ACC112 (cell line): ENCODE results near the gene EVA1A.

Experiments used
- H2AFZ ChIP-seq: fragments of 200-600 bp; sonication (generic); one replicate; pipeline ENCODE4 v1.6.0; 2017; ENCODE audit warnings: antibody characterized with exemption, low read length; ENCODE audit not compliant: unreplicated experiment
- H3K27ac ChIP-seq: fragments of 200-600 bp; sonication (generic); 2 replicates; pipeline ENCODE4 v1.5.1; 2014; ENCODE audit warnings: low read depth, mild to moderate bottlenecking, antibody characterized with exemption, low read length, moderate library complexity
- H3K27me3 ChIP-seq: fragments of 200-600 bp; sonication (generic); 2 replicates; pipeline ENCODE4 v1.6.1; 2014; ENCODE audit warnings: mild to moderate bottlenecking, antibody characterized with exemption, low read length, moderate library complexity, mixed read lengths; ENCODE audit not compliant: insufficient read depth
- H3K36me3 ChIP-seq: fragments of 200-600 bp; sonication (generic); 2 replicates; pipeline ENCODE4 v1.6.1; 2016; ENCODE audit warnings: mild to moderate bottlenecking, antibody characterized with exemption, low read length, moderate library complexity, mixed read lengths; ENCODE audit not compliant: insufficient read depth
- H3K4me1 ChIP-seq: fragments of 200-600 bp; sonication (generic); one replicate; pipeline ENCODE4 v1.6.1; 2016; ENCODE audit warnings: low read length, mixed read lengths; ENCODE audit not compliant: insufficient read depth, unreplicated experiment, control insufficient read depth
- H3K4me3 ChIP-seq: fragments of 200-600 bp; sonication (generic); 2 replicates; pipeline ENCODE4 v1.5.1; 2014; ENCODE audit warnings: mild to moderate bottlenecking, low read depth, low read length
- H3K79me2 ChIP-seq: fragments of 200-600 bp; sonication (generic); one replicate; pipeline ENCODE4 v1.6.0; 2016; ENCODE audit warnings: low read length; ENCODE audit not compliant: control insufficient read depth, unreplicated experiment, insufficient read depth

The EVA1A gene

GRCh38 chr2:75516378-75517360, 44.1 kb downstream of the EVA1A start:
- H2AFZ ChIP-seq, result no peak overlapping the region
- peaks cover 37% of the 10 kb centered on the region for H3K36me3 ChIP-seq
- H3K27me3 ChIP-seq, result no peaks in the 10 kb centered on the region
- H3K4me1 ChIP-seq, result no peaks in the 10 kb centered on the region
- no peak overlapping the region for H3K27ac ChIP-seq
- H3K4me3 ChIP-seq, result no peak overlapping the region
- peaks cover 3% of the 10 kb centered on the region for H3K79me2 ChIP-seq

DNA sequence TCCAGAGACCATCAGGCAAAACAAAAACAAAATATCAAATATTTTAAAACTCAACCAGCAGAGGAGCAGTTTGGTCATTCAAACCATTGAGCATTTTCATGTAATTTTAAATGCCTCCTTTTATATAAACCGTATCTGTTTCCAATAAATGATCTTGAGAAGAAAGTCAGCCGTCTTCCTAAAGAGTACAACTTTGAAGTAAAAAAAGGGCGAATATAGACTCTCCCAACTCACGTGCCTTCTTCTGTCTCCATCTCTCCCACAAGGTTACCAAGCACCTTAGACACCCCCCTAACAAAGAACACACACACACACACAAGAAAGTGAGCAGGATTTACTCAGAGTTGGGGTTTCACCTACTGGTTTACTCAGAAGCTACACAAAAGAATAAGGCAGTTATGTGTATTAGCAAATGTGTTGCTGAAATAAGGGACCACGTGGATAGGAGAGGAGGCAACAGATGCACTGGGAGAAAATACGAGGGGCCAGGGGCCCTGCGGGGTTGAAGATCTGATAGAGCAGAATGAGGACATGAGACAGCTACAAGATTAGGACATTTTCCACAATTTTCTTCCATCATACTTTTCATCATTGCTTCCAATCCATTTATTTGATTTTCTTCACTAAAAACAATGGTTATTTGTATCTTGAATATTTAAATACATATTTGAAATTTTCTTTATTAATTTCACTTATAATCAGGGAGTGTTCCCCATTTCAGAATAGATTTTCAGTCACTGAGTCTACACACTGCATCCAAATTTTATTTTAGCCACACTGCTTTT, 45.0 kb downstream of the EVA1A start:
- no peaks in the 10 kb centered on the region for H3K4me1 ChIP-seq
- peaks cover under 1% of the 10 kb centered on the region for H3K79me2 ChIP-seq
- H2AFZ ChIP-seq, result no peak overlapping the region
- H3K36me3 ChIP-seq, result peaks cover 37% of the 10 kb centered on the region
- H3K27me3 ChIP-seq, result no peaks in the 10 kb centered on the region
- H3K4me3 ChIP-seq, result no peak overlapping the region
- no peak overlapping the region for H3K27ac ChIP-seq

- Histone ChIP-seq H3K27ac (no peak overlapping the region), H3K79me2 (no peaks in the 10 kb centered on the region), H3K4me3 (no peak overlapping the region), H3K4me1 (no peaks in the 10 kb centered on the region), H3K27me3 (no peaks in the 10 kb centered on the region), H3K36me3 (peaks cover 51% of the 10 kb centered on the region), H2AFZ (no peak overlapping the region)
Measured at GRCh38 chr2:75513616-75514170, 47.0 kb downstream of the EVA1A start.

GRCh38 chr2:75512455-75513212, 48.1 kb downstream of the EVA1A start:
- Histone ChIP-seq H3K36me3 (peaks cover 48% of the 10 kb centered on the region), H3K27me3 (no peaks in the 10 kb centered on the region), H3K4me3 (no peak overlapping the region), H3K79me2 (no peaks in the 10 kb centered on the region), H3K27ac (no peak overlapping the region), H2AFZ (no peak overlapping the region), H3K4me1 (no peaks in the 10 kb centered on the region)

DNA sequence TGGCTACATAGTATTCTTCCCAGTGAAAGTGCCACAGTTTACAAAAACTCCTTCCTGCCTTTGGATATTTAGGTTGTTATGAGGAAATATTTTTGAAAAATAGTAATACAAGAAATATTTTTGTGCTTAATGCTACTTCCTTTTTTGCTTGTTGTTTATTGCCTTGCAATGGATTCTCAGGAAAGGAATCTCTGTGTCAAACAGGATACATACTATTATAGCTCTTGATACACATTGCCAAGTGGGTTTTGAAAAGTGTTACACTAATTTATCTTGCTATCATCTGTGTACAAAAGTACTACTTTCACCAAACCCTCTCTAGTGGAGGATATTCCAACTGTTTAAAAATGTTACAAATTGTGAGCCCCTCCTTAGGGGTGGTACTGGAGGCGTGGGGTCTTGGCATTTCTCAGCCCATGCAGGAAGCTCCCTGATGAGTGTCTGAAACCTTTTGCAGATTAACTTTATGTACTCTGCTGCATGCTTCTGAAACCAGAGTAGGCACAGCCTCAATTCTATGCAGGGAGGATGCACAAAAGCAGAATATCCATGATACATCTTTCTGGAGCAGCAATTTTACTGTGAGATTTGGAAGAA, 54.5 kb downstream of the EVA1A start:
- Histone ChIP-seq H3K27me3 (no peaks in the 10 kb centered on the region), H3K79me2 (no peaks in the 10 kb centered on the region), H2AFZ (no peak overlapping the region), H3K4me3 (no peak overlapping the region), H3K27ac (no peak overlapping the region), H3K36me3 (peaks cover 15% of the 10 kb centered on the region; the same call in 1 of the 2 replicates), H3K4me1 (peaks cover 10% of the 10 kb centered on the region)

DNA sequence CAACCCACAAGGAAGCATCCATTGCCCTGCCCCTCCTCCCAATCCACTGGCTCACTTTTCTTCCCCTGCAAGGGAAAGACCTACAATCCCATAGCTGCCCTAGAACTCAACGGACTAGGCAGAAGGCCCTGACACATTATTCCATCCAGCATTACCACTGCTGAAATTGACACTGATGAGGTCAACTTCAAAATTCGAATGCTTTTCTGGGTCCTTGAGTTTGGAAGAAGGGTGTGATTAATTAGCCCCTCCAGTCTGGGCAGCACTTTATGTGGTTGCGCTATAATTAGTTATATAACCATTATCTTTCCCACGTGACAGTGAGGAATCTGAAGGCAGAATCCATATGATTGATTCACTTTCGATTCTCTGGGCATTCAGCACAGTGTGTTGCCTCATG, 55.7 kb downstream of the EVA1A start:
- Histone ChIP-seq H3K27me3 (no peaks in the 10 kb centered on the region), H3K4me1 (peaks cover 14% of the 10 kb centered on the region), H3K79me2 (no peaks in the 10 kb centered on the region), H3K27ac (no peak overlapping the region), H3K36me3 (peaks cover 14% of the 10 kb centered on the region; the same call in 1 of the 2 replicates), H2AFZ (no peak overlapping the region), H3K4me3 (no peak overlapping the region)

DNA sequence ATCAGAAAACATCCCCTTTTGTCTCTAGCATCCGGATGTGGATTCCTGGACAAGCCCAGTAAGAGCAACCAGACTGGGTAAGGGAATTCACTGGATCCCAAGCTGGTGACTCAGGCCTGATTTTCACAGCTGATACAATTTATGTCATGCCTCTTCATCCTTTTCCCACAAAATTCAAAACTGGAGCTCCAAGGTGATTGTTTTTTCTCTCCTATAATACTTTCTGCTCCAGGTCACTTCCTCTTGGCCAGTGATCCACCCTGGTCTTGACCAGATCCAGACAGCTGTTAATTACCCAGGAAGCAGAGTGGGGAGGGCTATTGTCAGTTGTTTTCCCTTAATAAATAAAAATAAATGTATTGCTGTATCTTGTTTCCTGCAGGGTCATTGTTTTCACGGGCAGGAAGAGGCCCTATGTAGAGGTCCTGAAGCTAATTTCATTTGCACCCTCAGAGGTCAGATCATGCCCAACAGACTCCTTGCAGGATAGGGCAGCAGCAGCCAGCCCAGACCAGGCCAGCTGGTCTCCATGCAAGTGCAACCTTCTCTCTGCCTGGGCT, 57.6 kb downstream of the EVA1A start:
- H3K36me3 ChIP-seq, result no peaks in the 10 kb centered on the region
- H3K27me3 ChIP-seq, result no peaks in the 10 kb centered on the region
- no peak overlapping the region for H2AFZ ChIP-seq
- H3K4me3 ChIP-seq, result no peak overlapping the region
- H3K79me2 ChIP-seq, result peaks cover 3% of the 10 kb centered on the region
- peak overlapping the region; percentile 29 for H3K27ac ChIP-seq
- H3K4me1 ChIP-seq, result peaks cover 14% of the 10 kb centered on the region

DNA sequence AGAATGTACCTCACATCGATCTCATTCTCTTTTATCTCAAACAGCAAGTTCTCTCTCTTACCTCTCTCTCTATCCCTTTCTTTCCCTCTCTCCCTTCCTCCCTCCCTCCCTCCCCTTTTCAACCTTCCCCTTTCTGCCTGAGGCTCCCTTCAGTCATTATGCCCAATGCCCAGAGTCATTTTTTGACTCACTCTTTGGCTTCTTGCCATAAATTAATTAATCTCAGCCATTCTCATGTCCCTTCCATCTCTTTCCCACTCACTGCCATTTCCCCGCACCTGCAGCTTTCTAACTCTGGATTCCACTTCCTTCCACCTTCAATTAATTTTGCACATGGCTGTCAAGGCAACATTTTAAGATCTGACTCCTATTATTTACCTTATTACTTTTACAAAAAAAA, 60.1 kb downstream of the EVA1A start:
- Histone ChIP-seq H3K36me3 (no peaks in the 10 kb centered on the region), H3K79me2 (peaks cover 6% of the 10 kb centered on the region), H3K4me1 (peaks cover 14% of the 10 kb centered on the region)

GRCh38 chr2:75499534-75499933, 61.2 kb downstream of the EVA1A start:
- peaks cover 6% of the 10 kb centered on the region for H3K79me2 ChIP-seq
- no peak overlapping the region for H3K27ac ChIP-seq
- no peaks in the 10 kb centered on the region for H3K36me3 ChIP-seq

More for the DNA sequence above, 60.1 kb downstream of the EVA1A start:
- H3K4me3 ChIP-seq, result no peak overlapping the region
- no peaks in the 10 kb centered on the region for H3K27me3 ChIP-seq
- H2AFZ ChIP-seq, result no peak overlapping the region
- H3K27ac ChIP-seq, result no peak overlapping the region

More at GRCh38 chr2:75499534-75499933, 61.2 kb downstream of the EVA1A start:
- H3K27me3 ChIP-seq, result no peaks in the 10 kb centered on the region
- H3K4me3 ChIP-seq, result no peak overlapping the region
- peaks cover 14% of the 10 kb centered on the region for H3K4me1 ChIP-seq
- H2AFZ ChIP-seq, result no peak overlapping the region
